OCI-LY7 (cell line): ENCODE data around the gene DCLK1.

Experiments used
- CTCF ChIP-seq: fragments of 200-600 bp; sonication (generic); conservative IDR thresholded peaks from 2 replicates; pipeline ENCODE4 v1.5.1; 2014; ENCODE audit warnings: mild to moderate bottlenecking, antibody characterized with exemption, low read length, moderate library complexity, mixed read lengths
- EZH2phosphoT487 ChIP-seq: fragments of 200-600 bp; sonication (generic); IDR thresholded peaks from 2 replicates; pipeline ENCODE4 v1.6.1; 2018; ENCODE audit warnings: low read depth, borderline replicate concordance, mild to moderate bottlenecking, mixed run types, antibody characterized with exemption, low read length, moderate library complexity, mixed read lengths

DNA sequence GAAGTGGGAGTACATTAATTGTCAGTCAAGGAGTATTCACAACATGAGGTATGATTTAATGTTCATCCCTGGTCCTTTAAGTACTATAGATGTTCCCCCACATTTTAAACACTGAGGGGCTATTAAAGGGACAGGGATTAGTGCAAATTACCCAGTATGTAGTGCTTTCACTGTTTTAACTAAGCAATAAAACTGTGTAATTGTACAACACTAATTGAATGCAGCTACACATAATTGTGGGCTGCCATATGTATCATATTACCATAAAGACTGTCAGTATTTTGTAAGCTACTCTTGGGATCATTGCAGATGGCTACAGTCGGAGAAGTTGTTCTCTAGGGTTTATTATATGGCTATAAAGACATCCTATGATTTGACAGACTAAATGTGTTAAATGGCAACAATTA lies 316.6 kb downstream of the DCLK1 start:
- TF ChIP-seq CTCF (no peak), EZH2phosphoT487 (no peak)
